IMR-90 (cell line): ENCODE results near the gene CLDN9. TPM values are rescaled to one million over a fixed set of nuclear protein-coding genes. Genes with fewer than 3 reads are reported as not detected.

Source experiments
- ATAC-seq: fragments of 200-7000 bp; cut with Tn5 transposase; 2 replicates; pipeline ENCODE4 v1.9.1; 2020; ENCODE audit warnings: low read depth, mild to moderate bottlenecking, moderate library complexity
- BruUV-seq: library from RNA; stranded (reverse); fragments of 400-500 nt; replicated peaks from 2 replicates; lab custom pipeline; 2021; lab: Mats Ljungman, UMichigan
- CTCF ChIA-PET: fragments of 300-600 bp; formaldehyde crosslinking; extraction: SDS; loops from one replicate; lab custom pipeline; 2021; ENCODE audit warnings: antibody characterized with exemption; lab: Yijun Ruan, JAX
- POLR2A ChIA-PET: fragments of 300-600 bp; sonication (Branson Sonifier 250); formaldehyde crosslinking; loops from one replicate; lab custom pipeline; 2022; ENCODE audit warnings: antibody characterized with exemption; ENCODE audit not compliant: unreplicated experiment; lab: Charles Lee
- DNase-seq: peaks from one replicate; pipeline ENCODE4 v3.0.0; 2013
- H2AFZ ChIP-seq: replicated peaks from 2 replicates; pipeline ENCODE3; 2013; ENCODE audit warnings: low read length, mild to moderate bottlenecking; ENCODE audit not compliant: poor library complexity
- H2AK5ac ChIP-seq: 2 replicates; pipeline ENCODE4 v1.6.1; 2013; ENCODE audit warnings: low read depth, low read length, inconsistent platforms
- H2AK9ac ChIP-seq: replicated peaks from 2 replicates; pipeline ENCODE3; 2013; ENCODE audit warnings: mild to moderate bottlenecking, low read depth, low read length, moderate library complexity; ENCODE audit not compliant: poor library complexity
- H2BK120ac ChIP-seq: 2 replicates; pipeline ENCODE4 v1.6.1; 2013; ENCODE audit warnings: low read depth, low read length, inconsistent platforms
- H2BK15ac ChIP-seq: 3 replicates; pipeline ENCODE4 v1.6.1; 2013; ENCODE audit warnings: low read depth, low read length, inconsistent platforms
- H2BK20ac ChIP-seq: 2 replicates; pipeline ENCODE4 v1.6.1; 2013; ENCODE audit warnings: low read depth, mild to moderate bottlenecking, inconsistent platforms, low read length, moderate library complexity
- H2BK5ac ChIP-seq: 2 replicates; pipeline ENCODE4 v1.6.1; 2013; ENCODE audit warnings: mild to moderate bottlenecking, low read depth, low read length, inconsistent platforms; ENCODE audit not compliant: poor library complexity, severe bottlenecking
- H3K14ac ChIP-seq: replicated peaks from 2 replicates; pipeline ENCODE4 v1.6.1; 2013; ENCODE audit warnings: low read depth, low read length, inconsistent platforms
- H3K18ac ChIP-seq: 2 replicates; pipeline ENCODE4 v1.6.1; 2013; ENCODE audit warnings: low read depth, low read length, control low read depth
- H3K23ac ChIP-seq: 2 replicates; pipeline ENCODE4 v1.6.1; 2013; ENCODE audit warnings: low read depth, low read length, inconsistent platforms
- H3K27ac ChIP-seq: 2 replicates; pipeline ENCODE4 v1.5.1; 2013; ENCODE audit warnings: mild to moderate bottlenecking, control low read depth, low read length; ENCODE audit not compliant: insufficient read depth
- H3K27me3 ChIP-seq: 2 replicates; pipeline ENCODE4 v1.6.1; 2013; ENCODE audit warnings: low read length; ENCODE audit not compliant: control insufficient read depth, insufficient read depth
- H3K36me3 ChIP-seq: 2 replicates; pipeline ENCODE4 v1.6.1; 2013; ENCODE audit warnings: low read length, mixed read lengths; ENCODE audit not compliant: control insufficient read depth, insufficient read depth
- H3K4ac ChIP-seq: 2 replicates; pipeline ENCODE4 v1.6.1; 2013; ENCODE audit warnings: low read depth, low read length, inconsistent platforms
- H3K4me1 ChIP-seq: 2 replicates; pipeline ENCODE4 v1.6.1; 2013; ENCODE audit warnings: low read length, mixed read lengths; ENCODE audit not compliant: control insufficient read depth, insufficient read depth
- H3K4me2 ChIP-seq: 2 replicates; pipeline ENCODE4 v1.6.1; 2013; ENCODE audit warnings: low read depth, mild to moderate bottlenecking, control low read depth, low read length, moderate library complexity
- H3K4me3 ChIP-seq: 2 replicates; pipeline ENCODE4 v1.5.1; 2013; ENCODE audit warnings: low read depth, mild to moderate bottlenecking, control low read depth, low read length, moderate library complexity; ENCODE audit not compliant: insufficient read depth
- H3K56ac ChIP-seq: 2 replicates; pipeline ENCODE4 v1.6.1; 2013; ENCODE audit warnings: low read length, inconsistent platforms; ENCODE audit not compliant: insufficient read depth; ENCODE audit errors: extremely low read depth
- H3K79me1 ChIP-seq, 2 experiments: 2 replicates each; pipeline ENCODE4 v1.6.1; 2013; ENCODE audit warnings: low read length in 2 of 2, inconsistent platforms in 1 of 2, low read depth in 1 of 2
- H3K9ac ChIP-seq: 2 replicates; pipeline ENCODE4 v1.6.1; 2013; ENCODE audit warnings: low read depth, low read length, control low read depth
- H3K9me1 ChIP-seq: 2 replicates; pipeline ENCODE4 v1.6.1; 2013; ENCODE audit warnings: low read length, inconsistent platforms; ENCODE audit not compliant: insufficient read depth
- H3K9me3 ChIP-seq: 2 replicates; pipeline ENCODE4 v1.6.1; 2013; ENCODE audit warnings: low read length; ENCODE audit not compliant: control insufficient read depth, insufficient read depth
- H4K20me1 ChIP-seq: 2 replicates; pipeline ENCODE4 v1.6.1; 2013; ENCODE audit warnings: low read length, inconsistent platforms; ENCODE audit not compliant: insufficient read depth
- H4K5ac ChIP-seq: 2 replicates; pipeline ENCODE4 v1.6.1; 2013; ENCODE audit warnings: mild to moderate bottlenecking, low read depth, low read length, control low read depth
- H4K8ac ChIP-seq, 2 experiments: 2 replicates each; pipeline ENCODE4 v1.6.1; 2013; ENCODE audit warnings: low read depth in 2 of 2, low read length in 2 of 2, control low read depth in 1 of 2, inconsistent platforms in 1 of 2
- H4K91ac ChIP-seq: 2 replicates; pipeline ENCODE4 v1.6.1; 2013; ENCODE audit warnings: low read depth, low read length, inconsistent platforms; ENCODE audit not compliant: insufficient read depth
- CEBPB ChIP-seq: IDR thresholded peaks from 2 replicates; pipeline ENCODE4 v1.6.1; 2012; ENCODE audit warnings: low read depth, low read length, improper control_type of control experiment
- NFE2L2 ChIP-seq: fragments of 150-350 bp; IDR thresholded peaks from 2 replicates; pipeline ENCODE4 v1.6.1; 2016; ENCODE audit warnings: low read depth, mild to moderate bottlenecking, low read length
- SMC3 ChIP-seq: fragments of 150-350 bp; IDR thresholded peaks from 2 replicates; pipeline ENCODE4 v1.6.1; 2016; ENCODE audit warnings: low read depth, mild to moderate bottlenecking, antibody characterized with exemption, low read length, moderate library complexity
- WGBS, 2 experiments: methylation state at CpG; one replicate each; pipeline versions ENCODE4 v1.1.5 to v1.1.7; 2013; ENCODE audit warnings: missing lambda C conversion rate in 2 of 2; ENCODE audit not compliant: insufficient read length in 1 of 2; ENCODE audit errors: extremely low coverage in 2 of 2; 5-methylcytosine and 5-hydroxymethylcytosine counted together
- dilution Hi-C: fragments of 300-500 bp; cut with HindIII; formaldehyde crosslinking; loops from one replicate; pipeline ENCODE4 v1.14.3; 2018; ENCODE audit warnings: low sequenced_read_pairs; ENCODE audit not compliant: unreplicated experiment
- in situ Hi-C: fragments of 300-500 bp; cut with MboI; formaldehyde crosslinking; loops from 3 replicates; pipeline ENCODE4 v1.14.3; 2019; ENCODE audit warnings: low sequenced_read_pairs, inconsistent platforms, mixed read lengths
- intact Hi-C: fragments of 100-400 bp; cut with micrococcal nuclease; formaldehyde crosslinking; loops from 2 replicates; pipeline ENCODE4 v1.10.0; 2022
- polyA plus RNA-seq, 3 experiments: library from polyadenylated mRNA; depleted of rRNA; stranded (reverse); fragments of >200 nt; gene quantifications; 2 replicates each; pipeline ENCODE4 v1.2.3, GENCODE V29; 2012; ENCODE audit warnings: low replicate concordance in 1 of 3
- total RNA-seq: library from RNA; depleted of rRNA; stranded (reverse); fragments of >200 nt; gene quantifications from 2 replicates; pipeline ENCODE4 v1.2.3, GENCODE V29; 2012

CLDN9 gene
- total and polyA plus RNA-seq, 2 of the 4 experiments (the other 2 are of a cell fraction), result 0.05 TPM; not detected in 1

- H3K27ac ChIP-seq, result no peak overlapping the region
- no peak for TF ChIP-seq NFE2L2
- no peak for TF ChIP-seq SMC3
- TF ChIP-seq CEBPB, result no peak
These were observed 34.6 kb downstream of the CLDN9 start for GRCh38 chr16:3047387-3047720.

More at GRCh38 chr16:3047387-3047720, 34.6 kb downstream of the CLDN9 start:
- DNase-seq, result no peak
- ChIA-PET POLR2A (no interaction called here), CTCF (interaction anchor here (0.6 to 2.0 kb wide), 3 partner anchors 12 to 54 kb away, joined by 3 to 7 read pairs (median 4); no protein-coding TSS in a partner anchor)
- no peak overlapping the region for H3K56ac ChIP-seq
- H4K91ac ChIP-seq, result no peak overlapping the region
- H3K4me3 ChIP-seq, result no peak overlapping the region
- H3K79me1 ChIP-seq, result no peaks in the 10 kb centered on the region
- H3K23ac ChIP-seq, result no peak overlapping the region
- no peaks in the 10 kb centered on the region for H3K9me1 ChIP-seq
- no peak overlapping the region for H3K18ac ChIP-seq
- H2BK15ac ChIP-seq, result no peak overlapping the region
- H4K8ac ChIP-seq, result no peak overlapping the region
- no peak overlapping the region for H2BK5ac ChIP-seq
- no peak overlapping the region for H2BK20ac ChIP-seq
- H4K20me1 ChIP-seq, result no peaks in the 10 kb centered on the region
- H2BK120ac ChIP-seq, result no peak overlapping the region
- no peak overlapping the region for H2AFZ ChIP-seq
- dilution Hi-C loops, result no loop called here
- H3K36me3 ChIP-seq, result no peaks in the 10 kb centered on the region
- H3K4me1 ChIP-seq, result no peaks in the 10 kb centered on the region; the same call in 1 of the 2 replicates
- BruUV-seq, result no TSS peak
- no peak overlapping the region for H3K4ac ChIP-seq
- no peaks in the 10 kb centered on the region; the same call in 1 of the 2 replicates for H3K9me3 ChIP-seq
- no peak overlapping the region for H4K5ac ChIP-seq
- H3K27me3 ChIP-seq, result peaks cover 67% of the 10 kb centered on the region
- no peak overlapping the region for H2AK5ac ChIP-seq
- in situ Hi-C loops, result no loop called here
- H2AK9ac ChIP-seq, result no peak overlapping the region
- no peak overlapping the region for H3K9ac ChIP-seq
- no peak overlapping the region for H3K14ac ChIP-seq
- 10% methylated on average over 2 of the region's 13 CpGs; no CpG with 5 or more reads in 1 of the 2 experiments for WGBS, 2 experiments
- no peak overlapping the region for H3K4me2 ChIP-seq
- no peak for ATAC-seq
- intact Hi-C loops, result no loop called here
